ENCODE results near the gene CORO2A.

- TF ChIP-seq CTCF (IDR thresholded peaks at IDR 0.05) (no peak), POLR2A (IDR thresholded peaks at IDR 0.05) (no peak)
Measured at GRCh38 chr9:98124637-98125426, 67.6 kb downstream of the CORO2A start.
